Ishikawa (cell line): ENCODE results near the gene NFAM1.

ENCODE experiments used
- CEBPB ChIP-seq: IDR thresholded peaks from 2 replicates; pipeline ENCODE4 v1.6.1; 2012
- CREB1 ChIP-seq: IDR thresholded peaks from 2 replicates; pipeline ENCODE4 v1.6.1; 2012; ENCODE audit warnings: low read depth
- EGR1 ChIP-seq: IDR thresholded peaks from 2 replicates; pipeline ENCODE4 v1.6.1; 2012
- EP300 ChIP-seq: IDR thresholded peaks from 2 replicates; pipeline ENCODE4 v1.6.1; 2012; ENCODE audit warnings: borderline replicate concordance
- FOXM1 ChIP-seq: IDR thresholded peaks from 2 replicates; pipeline ENCODE4 v1.6.1; 2012; ENCODE audit warnings: low read depth, borderline replicate concordance
- NFIC ChIP-seq: IDR thresholded peaks from 2 replicates; pipeline ENCODE4 v1.6.1; 2012
- RAD21 ChIP-seq: IDR thresholded peaks from 2 replicates; pipeline ENCODE4 v1.6.1; 2012; ENCODE audit warnings: low read depth
- TAF1 ChIP-seq: IDR thresholded peaks from 2 replicates; pipeline ENCODE4 v1.6.1; 2012; ENCODE audit warnings: low read depth, mild to moderate bottlenecking
- TCF12 ChIP-seq: IDR thresholded peaks from 2 replicates; pipeline ENCODE4 v1.6.1; 2012; ENCODE audit warnings: low read depth
- YY1 ChIP-seq: IDR thresholded peaks from 2 replicates; pipeline ENCODE4 v1.6.1; 2012; ENCODE audit warnings: low read depth
- TF ChIP-seq, protein P1 (sequence below): IDR thresholded peaks from 2 replicates; pipeline ENCODE4 v1.6.1; 2012; ENCODE audit warnings: low read depth, mild to moderate bottlenecking
- TF ChIP-seq, protein P2 (sequence below): IDR thresholded peaks from 2 replicates; pipeline ENCODE4 v1.6.1; 2012

DNA sequence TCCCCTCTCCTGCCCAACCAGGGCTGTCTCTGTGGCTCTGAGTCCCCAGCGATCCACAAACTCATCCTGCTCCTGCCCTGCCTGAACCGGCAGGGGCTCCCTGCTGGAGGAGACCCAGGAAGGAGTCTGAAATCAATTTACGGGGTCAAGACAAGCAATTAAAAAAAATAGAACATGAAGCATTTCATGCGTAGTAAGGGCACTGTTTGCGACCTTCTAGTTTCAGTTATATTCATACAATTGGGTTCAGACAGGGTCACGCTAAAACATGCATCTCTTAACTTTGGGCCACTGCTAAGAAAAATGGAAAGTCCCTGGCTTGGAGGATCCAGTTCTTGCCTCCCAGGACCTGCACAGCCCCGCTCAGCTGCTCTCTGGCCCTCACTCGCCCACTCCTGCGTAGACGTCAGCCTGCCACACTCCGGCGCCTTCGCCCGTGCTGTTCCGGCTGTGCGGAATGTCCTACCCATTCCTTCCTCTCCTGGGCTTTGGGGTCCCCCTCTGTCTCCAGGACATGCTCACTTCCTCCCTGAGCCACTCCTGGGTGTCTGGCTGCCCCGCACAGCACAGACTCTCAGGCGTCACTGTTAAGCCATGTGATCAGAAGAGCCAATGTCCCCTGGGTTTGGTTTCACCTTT lies 12.8 kb downstream of the NFAM1 start:
- TF ChIP-seq CREB1 (no peak), FOXM1 (no peak), TAF1 (no peak), YY1 (no peak), TCF12 (no peak), EGR1 (no peak), RAD21 (no peak), CEBPB (no peak), NFIC (no peak), EP300 (no peak)
- TF ChIP-seq, protein P1, sequence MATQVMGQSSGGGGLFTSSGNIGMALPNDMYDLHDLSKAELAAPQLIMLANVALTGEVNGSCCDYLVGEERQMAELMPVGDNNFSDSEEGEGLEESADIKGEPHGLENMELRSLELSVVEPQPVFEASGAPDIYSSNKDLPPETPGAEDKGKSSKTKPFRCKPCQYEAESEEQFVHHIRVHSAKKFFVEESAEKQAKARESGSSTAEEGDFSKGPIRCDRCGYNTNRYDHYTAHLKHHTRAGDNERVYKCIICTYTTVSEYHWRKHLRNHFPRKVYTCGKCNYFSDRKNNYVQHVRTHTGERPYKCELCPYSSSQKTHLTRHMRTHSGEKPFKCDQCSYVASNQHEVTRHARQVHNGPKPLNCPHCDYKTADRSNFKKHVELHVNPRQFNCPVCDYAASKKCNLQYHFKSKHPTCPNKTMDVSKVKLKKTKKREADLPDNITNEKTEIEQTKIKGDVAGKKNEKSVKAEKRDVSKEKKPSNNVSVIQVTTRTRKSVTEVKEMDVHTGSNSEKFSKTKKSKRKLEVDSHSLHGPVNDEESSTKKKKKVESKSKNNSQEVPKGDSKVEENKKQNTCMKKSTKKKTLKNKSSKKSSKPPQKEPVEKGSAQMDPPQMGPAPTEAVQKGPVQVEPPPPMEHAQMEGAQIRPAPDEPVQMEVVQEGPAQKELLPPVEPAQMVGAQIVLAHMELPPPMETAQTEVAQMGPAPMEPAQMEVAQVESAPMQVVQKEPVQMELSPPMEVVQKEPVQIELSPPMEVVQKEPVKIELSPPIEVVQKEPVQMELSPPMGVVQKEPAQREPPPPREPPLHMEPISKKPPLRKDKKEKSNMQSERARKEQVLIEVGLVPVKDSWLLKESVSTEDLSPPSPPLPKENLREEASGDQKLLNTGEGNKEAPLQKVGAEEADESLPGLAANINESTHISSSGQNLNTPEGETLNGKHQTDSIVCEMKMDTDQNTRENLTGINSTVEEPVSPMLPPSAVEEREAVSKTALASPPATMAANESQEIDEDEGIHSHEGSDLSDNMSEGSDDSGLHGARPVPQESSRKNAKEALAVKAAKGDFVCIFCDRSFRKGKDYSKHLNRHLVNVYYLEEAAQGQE, result no peak
- TF ChIP-seq, protein P2, sequence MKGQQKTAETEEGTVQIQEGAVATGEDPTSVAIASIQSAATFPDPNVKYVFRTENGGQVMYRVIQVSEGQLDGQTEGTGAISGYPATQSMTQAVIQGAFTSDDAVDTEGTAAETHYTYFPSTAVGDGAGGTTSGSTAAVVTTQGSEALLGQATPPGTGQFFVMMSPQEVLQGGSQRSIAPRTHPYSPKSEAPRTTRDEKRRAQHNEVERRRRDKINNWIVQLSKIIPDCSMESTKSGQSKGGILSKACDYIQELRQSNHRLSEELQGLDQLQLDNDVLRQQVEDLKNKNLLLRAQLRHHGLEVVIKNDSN, result no peak
